ENCODE data around the gene WNT7B. TPM values are rescaled to one million over a fixed set of nuclear protein-coding genes. Genes with fewer than 3 reads are reported as not detected.
A peak's percentile ranks its signal among the peaks of the same experiment; 100 is the strongest.

Gene WNT7B
- total RNA-seq, 1 experiment from 2014 or later = 0.33 TPM

- POLR2A ChIA-PET = no interaction called here
- Mint-ChIP-seq H3K4me1 (peaks cover 11% of the 10 kb centered on the region), H3K27me3 (ENCODE audit: low read depth) (peaks cover 32% of the 10 kb centered on the region), H3K27ac (no peak overlapping the region), H3K4me3 (no peak overlapping the region), H3K9me3 (no peaks in the 10 kb centered on the region), H3K36me3 (no peaks in the 10 kb centered on the region)
- no peak for ATAC-seq
- peak; percentile 11 for DNase-seq (ENCODE audit: low spot score)
- TF ChIP-seq ZBTB21 (CRISPR knock-in tag; IDR thresholded peaks at IDR 0.05; ENCODE audit: borderline replicate concordance) = no peak
- TF ChIP-seq NR1H2 (CRISPR knock-in tag; IDR thresholded peaks at IDR 0.05) = no peak
- no peak for TF ChIP-seq ZNF425 (CRISPR knock-in tag; conservative IDR thresholded peaks at IDR 0.05)
- no peak for TF ChIP-seq ZNF416 (CRISPR knock-in tag; IDR thresholded peaks at IDR 0.05)
- TF ChIP-seq AFF4 (CRISPR knock-in tag; IDR thresholded peaks at IDR 0.05; ENCODE audit: borderline replicate concordance) = no peak
- TF ChIP-seq ELF4 (CRISPR knock-in tag; IDR thresholded peaks at IDR 0.05; ENCODE audit: low read depth) = no peak
- TF ChIP-seq E2F5 (CRISPR knock-in tag; IDR thresholded peaks at IDR 0.05) = no peak
- no peak for TF ChIP-seq IRF2 (CRISPR knock-in tag; IDR thresholded peaks at IDR 0.05; ENCODE audit: borderline replicate concordance, low read depth)
- TF ChIP-seq SP1 (CRISPR knock-in tag; conservative IDR thresholded peaks at IDR 0.05) = no peak
- TF ChIP-seq FOXK1 (CRISPR knock-in tag; IDR thresholded peaks at IDR 0.05) = no peak
- no peak for TF ChIP-seq ERG (CRISPR knock-in tag; IDR thresholded peaks at IDR 0.05)
- no peak for TF ChIP-seq RORB (CRISPR knock-in tag; IDR thresholded peaks at IDR 0.05)
- TF ChIP-seq GABPB1 (CRISPR knock-in tag; IDR thresholded peaks at IDR 0.05) = no peak
- no peak for TF ChIP-seq MYBL2 (CRISPR knock-in tag; IDR thresholded peaks at IDR 0.05)
- no peak for TF ChIP-seq FOXP4 (CRISPR knock-in tag; IDR thresholded peaks at IDR 0.05)
- no peak for TF ChIP-seq OVOL2 (CRISPR knock-in tag; IDR thresholded peaks at IDR 0.05; ENCODE audit: borderline replicate concordance)
- TF ChIP-seq NFE2L1 (CRISPR knock-in tag; IDR thresholded peaks at IDR 0.05) = no peak
- no peak for TF ChIP-seq ZMAT4 (CRISPR knock-in tag; IDR thresholded peaks at IDR 0.05)
- TF ChIP-seq ETV6 (CRISPR knock-in tag; IDR thresholded peaks at IDR 0.05) = no peak
- no peak for TF ChIP-seq AR (CRISPR knock-in tag; IDR thresholded peaks at IDR 0.05)
- CTCF ChIA-PET = interaction anchor here (1.5 kb wide), 1 partner anchor 20 kb away, joined by 5 read pairs; no protein-coding TSS in a partner anchor
These were observed 92.5 kb downstream of the WNT7B start for GRCh38 chr22:45884201-45885062.
